ENCODE results near the gene RBMS3. TPM values are rescaled to one million over a fixed set of nuclear protein-coding genes. Genes with fewer than 3 reads are reported as not detected.

Gene RBMS3
- total and polyA plus RNA-seq, 9 donors = 11.6 to 79.2 (median 63.1) TPM

- DNase-seq = no peak
These were observed 691.0 kb downstream of the RBMS3 start for GRCh38 chr3:29971895-29972294.

GRCh38 chr3:29972320-29972993, 691.6 kb downstream of the RBMS3 start:
- H3K36me3 ChIP-seq = no peaks in the 10 kb centered on the region
- no peak overlapping the region for H3K27ac ChIP-seq
- intact Hi-C loops (cut with DNase I) = no loop called here
- no peak for DNase-seq
- 22 to 28% (median 24%) methylated on average over 3 of the region's 3 CpGs for WGBS, 3 donors
- TF ChIP-seq CTCF (IDR thresholded peaks at IDR 0.05) = no peak
- TF ChIP-seq EP300 (IDR thresholded peaks at IDR 0.05) = no peak
- TF ChIP-seq POLR2A (IDR thresholded peaks at IDR 0.05) = no peak
- no peak overlapping the region for H3K4me3 ChIP-seq
- H3K9me3 ChIP-seq = no peaks in the 10 kb centered on the region
- H3K27me3 ChIP-seq = no peaks in the 10 kb centered on the region
- no peaks in the 10 kb centered on the region for H3K4me1 ChIP-seq (ENCODE audit: insufficient read depth)

More at GRCh38 chr3:29971895-29972294, 691.0 kb downstream of the RBMS3 start:
- Histone ChIP-seq H3K27me3 (no peaks in the 10 kb centered on the region), H3K4me1 (ENCODE audit: insufficient read depth) (no peaks in the 10 kb centered on the region), H3K27ac (no peak overlapping the region), H3K36me3 (no peaks in the 10 kb centered on the region), H3K4me3 (no peak overlapping the region), H3K9me3 (no peaks in the 10 kb centered on the region)
- WGBS, 3 donors = 27 to 30% (median 28%) methylated on average over 2 of the region's 2 CpGs
- no peak for TF ChIP-seq EP300 (IDR thresholded peaks at IDR 0.05)
- no peak for TF ChIP-seq CTCF (IDR thresholded peaks at IDR 0.05)
- TF ChIP-seq POLR2A (IDR thresholded peaks at IDR 0.05) = no peak
- intact Hi-C loops (cut with DNase I) = no loop called here

GRCh38 chr3:29973763-29974162, 692.9 kb downstream of the RBMS3 start:
- Histone ChIP-seq H3K9me3 (no peaks in the 10 kb centered on the region), H3K4me3 (no peak overlapping the region), H3K27ac (no peak overlapping the region), H3K27me3 (no peaks in the 10 kb centered on the region), H3K4me1 (ENCODE audit: insufficient read depth) (no peaks in the 10 kb centered on the region), H3K36me3 (no peaks in the 10 kb centered on the region)
- TF ChIP-seq POLR2A (IDR thresholded peaks at IDR 0.05) = no peak
- TF ChIP-seq EP300 (IDR thresholded peaks at IDR 0.05) = no peak
- no peak for TF ChIP-seq CTCF (IDR thresholded peaks at IDR 0.05)
- DNase-seq = no peak
- intact Hi-C loops (cut with DNase I) = no loop called here
- 93 to 96% (median 95%) methylated on average over 1 of the region's 1 CpG for WGBS, 3 donors

- intact Hi-C loops (cut with DNase I) = no loop called here
- H3K27me3 ChIP-seq = no peaks in the 10 kb centered on the region
- no peaks in the 10 kb centered on the region for H3K9me3 ChIP-seq
- DNase-seq = no peak
- 91 to 95% (median 94%) methylated on average over 5 of the region's 5 CpGs for WGBS, 3 donors
- no peak for TF ChIP-seq POLR2A (IDR thresholded peaks at IDR 0.05)
- TF ChIP-seq EP300 (IDR thresholded peaks at IDR 0.05) = no peak
- no peak for TF ChIP-seq CTCF (IDR thresholded peaks at IDR 0.05)
- H3K4me3 ChIP-seq = no peak overlapping the region
- no peak overlapping the region for H3K27ac ChIP-seq
- H3K4me1 ChIP-seq (ENCODE audit: insufficient read depth) = no peaks in the 10 kb centered on the region
- H3K36me3 ChIP-seq = no peaks in the 10 kb centered on the region
These were observed 696.0 kb downstream of the RBMS3 start for GRCh38 chr3:29976871-29977270.
